NCI-H1105 treated with DMSO at 0.1 percent for 48 hours (cell line): ENCODE measurements around the gene ZSCAN4.

Source experiments
- DNase-seq: peaks from one replicate; lab custom pipeline; 2025; lab: John Stamatoyannopoulos, UW

The ZSCAN4 gene

GRCh38 chr19:57675881-57676280 lies 7.1 kb downstream of the ZSCAN4 start:
- no peak for DNase-seq

- DNase-seq: no peak
Observed at GRCh38 chr19:57682226-57682766, 13.6 kb downstream of the ZSCAN4 start.

GRCh38 chr19:57686727-57687126 lies 18.0 kb downstream of the ZSCAN4 start:
- DNase-seq: no peak

DNA sequence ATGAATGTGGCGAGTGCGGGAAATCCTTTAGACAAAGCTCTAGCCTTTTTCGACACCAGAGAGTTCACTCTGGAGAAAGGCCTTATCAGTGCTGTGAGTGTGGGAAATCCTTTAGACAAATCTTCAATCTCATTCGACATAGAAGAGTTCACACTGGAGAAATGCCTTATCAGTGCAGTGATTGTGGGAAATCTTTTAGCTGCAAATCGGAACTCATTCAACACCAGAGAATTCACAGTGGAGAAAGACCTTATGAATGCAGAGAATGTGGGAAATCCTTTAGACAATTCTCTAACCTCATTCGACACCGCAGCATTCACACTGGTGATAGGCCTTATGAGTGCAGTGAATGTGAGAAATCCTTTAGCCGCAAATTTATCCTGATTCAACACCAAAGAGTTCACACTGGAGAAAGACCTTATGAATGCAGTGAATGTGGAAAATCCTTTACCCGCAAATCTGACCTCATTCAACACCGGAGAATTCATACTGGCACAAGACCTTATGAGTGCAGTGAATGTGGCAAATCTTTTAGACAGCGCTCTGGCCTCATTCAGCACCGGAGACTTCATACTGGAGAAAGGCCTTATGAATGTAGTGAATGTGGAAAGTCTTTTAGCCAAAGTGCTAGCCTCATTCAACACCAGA lies 18.8 kb downstream of the ZSCAN4 start:
- DNase-seq: no peak

- no peak for DNase-seq
Observed at GRCh38 chr19:57688011-57688763, 19.5 kb downstream of the ZSCAN4 start.

GRCh38 chr19:57689750-57690149 lies 21.0 kb downstream of the ZSCAN4 start:
- no peak for DNase-seq

- no peak for DNase-seq
Observed at GRCh38 chr19:57701625-57702024, 32.9 kb downstream of the ZSCAN4 start.

DNA sequence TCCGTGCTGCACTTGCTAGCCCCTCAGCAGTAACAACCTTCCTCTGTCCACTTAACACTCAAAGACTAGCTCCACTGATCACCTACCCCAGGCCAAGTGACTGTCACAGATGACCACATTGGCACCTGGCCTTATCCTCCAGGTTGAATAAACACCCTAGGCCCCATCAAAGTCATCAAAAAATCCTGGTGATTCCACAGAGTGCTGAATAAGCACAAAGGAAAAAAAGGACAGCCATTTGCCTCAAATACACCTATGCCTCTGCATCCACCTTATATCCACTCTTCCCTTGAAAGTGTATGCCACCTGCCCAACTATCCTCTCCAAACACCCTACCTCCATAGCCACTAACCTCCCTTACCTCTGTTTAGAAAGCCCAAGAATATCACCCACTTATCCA lies 37.6 kb downstream of the ZSCAN4 start:
- no peak for DNase-seq

DNA sequence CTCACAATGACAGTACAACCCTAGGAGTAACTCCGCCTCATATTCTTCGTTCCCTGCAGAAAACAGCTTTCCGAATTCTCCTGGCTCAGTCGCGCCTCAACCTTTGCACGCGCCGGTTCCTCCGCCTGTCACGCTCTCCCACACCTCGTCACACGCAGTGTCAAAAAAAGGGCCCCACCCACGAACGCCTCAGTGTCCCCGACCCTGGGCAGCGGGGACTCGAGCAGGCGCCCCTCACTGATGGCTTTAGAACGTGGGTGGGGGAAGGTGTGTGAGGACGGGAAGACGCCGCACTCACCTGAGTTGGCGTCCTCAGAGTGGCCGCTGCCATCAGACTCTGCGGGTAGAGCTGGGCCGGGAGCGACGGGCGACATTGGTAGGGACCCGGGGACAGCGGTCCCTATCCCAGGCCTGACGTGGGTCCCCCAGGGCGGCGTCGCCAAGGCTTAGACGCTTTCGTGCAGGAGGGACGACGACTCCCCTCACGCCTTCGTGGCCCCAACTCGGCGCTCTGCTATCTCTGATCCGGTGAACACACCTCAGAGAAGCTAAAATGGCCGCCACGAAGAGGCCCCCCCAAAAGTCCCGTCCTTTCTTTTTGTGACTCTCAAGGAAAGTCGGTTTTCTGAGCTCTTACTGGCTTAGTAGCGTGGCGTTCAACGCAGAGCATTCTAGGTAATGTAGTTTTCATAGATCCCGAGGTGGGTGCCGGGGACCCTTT lies 40.1 kb downstream of the ZSCAN4 start, which contains the start of gene ZNF154:
Gene ZNF154, minus strand, starts transcription at position 564 of the 721 bp plus-strand sequence. Its CDS starts 233 bp downstream, at position 331.
- DNase-seq: no peak

DNA sequence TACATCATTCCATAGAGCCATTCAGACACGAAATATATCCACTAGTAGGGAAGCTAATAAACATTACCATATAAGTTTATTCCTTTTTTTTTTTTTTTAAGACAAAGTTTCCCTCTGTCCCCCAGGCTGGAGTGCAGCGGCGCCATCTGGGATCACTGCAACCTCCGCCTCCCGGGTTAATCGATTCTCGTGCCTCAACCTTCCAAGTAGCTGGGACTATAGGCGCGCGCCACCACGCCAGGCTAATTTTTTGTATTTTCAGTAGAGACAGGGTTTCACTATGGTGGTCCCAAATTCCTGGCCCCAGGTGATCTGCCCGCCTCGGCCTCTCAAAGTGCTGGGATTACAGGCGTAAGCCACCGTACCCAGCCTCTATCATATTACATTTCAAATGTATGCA lies 40.9 kb downstream of the ZSCAN4 start:
- no peak for DNase-seq

DNA sequence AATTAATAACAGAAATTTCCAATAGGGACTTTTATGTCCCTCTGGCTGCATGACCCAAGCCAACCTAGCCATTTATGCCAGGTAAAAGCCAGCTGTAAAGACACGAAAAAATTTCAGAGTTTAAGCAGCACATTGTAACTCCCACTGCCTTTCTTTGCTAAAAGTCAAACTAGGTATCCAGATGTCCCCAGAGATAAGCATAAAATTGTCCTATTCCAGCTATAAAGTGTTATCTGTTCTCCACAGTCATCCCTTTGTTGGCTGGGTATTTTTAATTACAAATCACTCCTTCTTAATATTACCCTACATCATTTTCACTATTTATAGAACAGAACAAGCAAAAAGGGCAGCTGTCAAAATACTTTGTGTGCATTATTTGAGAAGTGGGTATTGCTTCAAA lies 43.5 kb downstream of the ZSCAN4 start:
- no peak for DNase-seq

DNA sequence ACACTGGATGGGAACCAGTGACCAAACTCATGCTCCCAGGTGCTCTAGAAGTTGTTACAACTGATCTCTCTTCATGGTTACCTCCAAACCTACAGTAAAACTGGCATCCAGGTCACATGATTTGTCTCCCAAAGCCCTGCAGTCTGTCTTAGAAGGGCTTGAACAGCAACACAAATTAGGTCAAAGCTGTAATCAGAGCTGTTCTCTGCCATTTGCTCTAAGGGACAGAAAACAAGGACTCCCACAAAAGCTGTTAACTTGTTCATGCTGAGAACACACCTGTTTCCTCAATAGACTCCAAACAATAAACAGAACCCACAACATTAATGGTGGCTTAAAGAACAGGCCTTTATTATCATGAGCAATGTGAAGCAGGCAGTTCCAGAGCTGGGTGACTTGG lies 50.7 kb downstream of the ZSCAN4 start:
- DNase-seq: no peak

DNA sequence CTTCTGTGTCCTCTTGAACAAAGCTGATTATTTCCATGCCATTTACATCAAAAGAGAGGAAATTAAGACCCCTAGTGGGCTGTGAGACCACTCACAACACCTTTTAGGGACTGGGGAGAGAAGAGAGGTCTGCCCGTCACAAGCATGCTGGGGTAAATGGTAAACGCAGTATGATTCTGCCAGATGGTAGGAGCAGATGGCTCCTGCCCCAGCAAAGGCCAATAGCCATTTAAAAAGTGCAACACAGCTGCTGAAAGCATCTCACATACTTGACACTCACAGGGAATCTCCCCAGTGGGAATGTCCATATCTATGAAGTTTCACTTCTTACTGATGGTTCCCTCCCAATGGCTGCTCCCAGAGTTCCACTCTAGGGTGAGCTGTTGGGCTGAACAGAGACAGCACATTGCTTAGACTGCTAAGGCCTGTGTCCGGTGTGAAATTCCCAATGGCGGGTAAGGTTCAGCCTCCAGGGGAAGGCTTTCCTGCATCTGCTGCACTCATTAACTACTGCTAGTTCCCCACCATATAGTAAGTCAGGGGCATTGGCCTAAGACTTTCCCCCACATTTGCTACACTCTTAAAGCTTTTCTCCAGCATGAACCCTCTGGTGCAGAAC lies 51.3 kb downstream of the ZSCAN4 start:
- DNase-seq: no peak

DNA sequence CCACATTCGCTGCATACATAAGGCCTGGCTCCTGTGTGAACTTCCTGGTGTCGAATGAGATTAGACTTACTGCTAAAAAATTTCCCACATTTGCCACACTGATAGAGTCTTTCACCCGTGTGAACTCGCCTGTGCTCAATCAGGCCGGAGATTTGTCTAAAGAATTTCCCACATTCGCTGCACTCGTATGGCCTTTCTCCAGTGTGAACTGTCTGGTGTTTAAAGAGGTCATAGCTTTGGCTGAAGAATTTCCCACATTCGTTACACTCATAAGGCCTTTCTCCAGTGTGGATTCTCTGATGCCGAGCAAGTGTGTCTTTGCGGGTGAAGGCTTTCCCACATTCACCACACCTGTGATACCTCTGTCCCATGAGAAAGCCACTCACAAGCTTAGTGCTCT lies 52.1 kb downstream of the ZSCAN4 start:
- DNase-seq: no peak
